Gastrocnemius medialis (tissue), 4 donors: ENCODE measurements around the gene XRN1.
"Not testable (repeated sequence)": the region's sequence is repeated elsewhere in the genome, so short reads cannot be mapped to it uniquely, and the experiment has no call there.

ENCODE experiments used
- CTCF ChIP-seq, 5 experiments: fragments of 450-650 bp in 3 of 5; fragments of 200-600 bp in 2 of 5; sonication (generic) in 2 of 5; IDR thresholded peaks in 4 of 5; conservative IDR thresholded peaks in 1 of 5; 1 replicate in 4 of 5; 2 replicates in 1 of 5; pipeline ENCODE4 v1.5.1; 2016 to 2019; ENCODE audit warnings: antibody characterized with exemption in 5 of 5, mild to moderate bottlenecking in 3 of 5, moderate library complexity in 3 of 5
- POLR2A ChIP-seq, 2 donors: fragments of 450-650 bp; IDR thresholded peaks; one replicate each; pipeline ENCODE4 v1.6.1; 2017; ENCODE audit warnings: antibody characterized with exemption in 2 of 2, mild to moderate bottlenecking in 2 of 2, moderate library complexity in 2 of 2

- not testable (repeated sequence) for TF ChIP-seq CTCF (IDR thresholded peaks at IDR 0.05 in 4 of 5, conservative IDR thresholded peaks at IDR 0.05 in 1 of 5); POLR2A (IDR thresholded peaks at IDR 0.05)
These were observed 8.2 kb downstream of the XRN1 start for GRCh38 chr3:142439499-142440220.
